Measurements from ENCODE around the gene PPT1.

Gene PPT1

DNA sequence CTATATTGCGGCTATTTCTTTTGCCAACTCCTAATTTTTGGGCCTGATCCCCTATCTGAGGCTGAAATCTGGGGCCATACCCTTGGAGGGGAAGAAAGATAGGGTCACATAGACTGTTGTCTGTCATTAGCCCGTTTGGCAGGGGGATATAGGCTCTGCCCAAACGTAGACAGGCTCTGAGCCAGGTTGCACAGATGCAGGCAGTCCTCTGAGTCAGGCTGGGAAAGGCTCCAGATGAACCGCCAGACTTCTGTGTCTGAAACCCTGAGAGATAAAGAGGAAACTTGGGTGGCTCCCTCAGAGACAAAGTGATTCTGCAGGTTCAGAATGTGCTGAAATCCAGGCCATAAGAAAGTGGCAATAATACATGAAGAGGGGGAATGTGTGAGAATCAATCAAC lies 60.5 kb downstream of the PPT1 start:
- DNase-seq (ENCODE audit: low spot score), result no peak
- TF ChIP-seq, protein P1, sequence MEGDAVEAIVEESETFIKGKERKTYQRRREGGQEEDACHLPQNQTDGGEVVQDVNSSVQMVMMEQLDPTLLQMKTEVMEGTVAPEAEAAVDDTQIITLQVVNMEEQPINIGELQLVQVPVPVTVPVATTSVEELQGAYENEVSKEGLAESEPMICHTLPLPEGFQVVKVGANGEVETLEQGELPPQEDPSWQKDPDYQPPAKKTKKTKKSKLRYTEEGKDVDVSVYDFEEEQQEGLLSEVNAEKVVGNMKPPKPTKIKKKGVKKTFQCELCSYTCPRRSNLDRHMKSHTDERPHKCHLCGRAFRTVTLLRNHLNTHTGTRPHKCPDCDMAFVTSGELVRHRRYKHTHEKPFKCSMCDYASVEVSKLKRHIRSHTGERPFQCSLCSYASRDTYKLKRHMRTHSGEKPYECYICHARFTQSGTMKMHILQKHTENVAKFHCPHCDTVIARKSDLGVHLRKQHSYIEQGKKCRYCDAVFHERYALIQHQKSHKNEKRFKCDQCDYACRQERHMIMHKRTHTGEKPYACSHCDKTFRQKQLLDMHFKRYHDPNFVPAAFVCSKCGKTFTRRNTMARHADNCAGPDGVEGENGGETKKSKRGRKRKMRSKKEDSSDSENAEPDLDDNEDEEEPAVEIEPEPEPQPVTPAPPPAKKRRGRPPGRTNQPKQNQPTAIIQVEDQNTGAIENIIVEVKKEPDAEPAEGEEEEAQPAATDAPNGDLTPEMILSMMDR (IDR thresholded peaks at IDR 0.05; ENCODE audit: extremely low read depth, missing control alignments), result no peak

DNA sequence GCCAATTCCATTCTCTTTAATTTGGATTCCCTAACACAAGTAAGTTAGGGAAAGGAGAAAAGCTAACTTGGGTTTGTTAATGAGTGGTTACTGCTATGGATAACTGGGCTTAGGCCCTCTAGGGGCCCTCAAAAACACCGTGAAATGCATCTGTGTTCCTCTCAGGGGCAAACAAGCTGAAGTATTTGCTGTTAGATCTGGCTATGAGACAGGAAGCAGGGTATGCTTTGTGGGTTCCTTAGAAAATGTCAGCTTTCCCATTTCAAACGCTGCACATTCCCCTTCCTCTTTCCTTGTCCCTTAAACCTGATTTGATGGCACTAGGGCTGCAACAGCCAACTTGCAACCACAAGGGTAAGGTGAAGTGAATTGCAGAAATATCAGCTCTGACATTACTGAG lies 62.2 kb downstream of the PPT1 start:
- TF ChIP-seq, protein P1 (IDR thresholded peaks at IDR 0.05; ENCODE audit: extremely low read depth, missing control alignments), result no peak
- DNase-seq (ENCODE audit: low spot score), result no peak

DNA sequence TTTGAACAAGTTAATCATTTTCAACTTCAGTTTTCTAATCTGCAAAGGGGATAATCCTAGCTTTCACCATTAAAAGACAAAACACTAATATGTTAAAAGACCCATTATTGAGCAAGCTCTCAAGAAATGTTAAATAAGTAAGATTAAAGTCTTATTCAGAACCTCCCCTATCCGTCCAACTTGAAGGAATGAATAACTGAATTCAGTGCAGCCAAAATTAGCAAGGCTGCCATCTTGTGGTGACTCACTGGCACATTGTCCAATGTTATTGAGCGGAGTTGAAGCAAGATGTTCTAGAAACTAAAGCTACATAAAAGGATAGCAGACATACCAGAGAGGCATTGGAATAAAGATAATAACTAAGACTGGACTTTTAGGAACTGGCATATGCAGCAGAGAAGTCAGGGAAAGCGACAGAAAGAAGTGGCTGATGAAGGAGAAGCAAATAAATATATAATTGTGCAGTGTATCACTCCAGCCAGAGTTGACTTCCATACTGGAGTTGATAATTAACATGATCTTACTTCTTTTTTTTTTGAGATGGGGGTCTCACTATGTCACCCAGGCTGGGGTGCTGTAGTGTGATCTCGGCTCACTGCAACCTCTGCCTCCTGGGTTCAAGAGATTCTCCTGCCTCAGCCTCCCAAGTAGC lies 64.7 kb downstream of the PPT1 start:
- peak; percentile 61 for DNase-seq (ENCODE audit: low spot score)
- TF ChIP-seq, protein P1 (IDR thresholded peaks at IDR 0.05; ENCODE audit: extremely low read depth, missing control alignments), result peak; percentile 39

DNA sequence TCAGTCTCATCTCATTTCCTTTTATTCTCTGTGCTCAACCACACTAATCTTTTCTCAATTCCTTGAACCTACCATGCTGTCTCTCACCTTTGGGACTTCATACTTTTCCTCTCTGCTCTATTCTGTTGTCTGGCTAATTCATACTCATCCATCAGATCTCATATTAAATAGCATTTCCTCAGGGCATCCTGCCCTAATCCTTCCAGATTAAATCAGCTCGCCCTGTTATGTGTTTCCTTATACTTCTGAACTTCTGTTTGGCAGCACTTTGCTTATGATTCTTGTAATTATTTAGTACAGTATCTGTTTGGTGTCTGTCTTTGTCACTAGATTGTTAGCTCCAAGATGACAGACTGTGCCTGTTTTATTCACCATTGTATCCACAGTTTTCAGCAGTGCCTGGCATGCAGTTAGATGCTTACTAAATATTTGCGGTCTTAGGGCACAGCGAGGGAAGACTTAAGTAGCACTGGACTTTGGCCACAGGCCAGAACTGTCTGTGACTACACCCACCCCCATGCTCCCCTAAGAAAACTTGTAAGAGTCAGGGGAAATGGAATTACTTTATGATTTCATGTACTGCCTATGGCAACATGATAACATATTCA lies 66.4 kb downstream of the PPT1 start:
- TF ChIP-seq, protein P1 (IDR thresholded peaks at IDR 0.05; ENCODE audit: extremely low read depth, missing control alignments), result no peak
- no peak for DNase-seq (ENCODE audit: low spot score)

DNA sequence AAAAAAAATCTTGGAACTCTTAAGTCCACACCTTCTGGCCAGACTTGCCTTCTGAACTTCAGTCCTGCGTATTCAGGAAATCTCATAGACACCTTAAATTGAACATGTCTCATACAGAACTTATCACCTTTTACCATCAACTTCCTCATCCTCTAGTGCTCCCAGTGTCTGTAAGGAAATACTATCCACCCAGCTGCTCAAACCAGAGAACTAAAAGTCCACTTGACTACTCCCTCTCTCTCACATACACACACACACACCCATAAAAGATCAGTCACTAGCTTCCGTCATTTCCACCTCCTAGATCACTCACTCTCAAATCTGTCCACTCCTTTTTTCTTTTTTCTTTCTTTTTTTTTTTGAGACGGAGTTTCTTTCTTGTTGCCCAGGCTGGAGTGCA lies 67.4 kb downstream of the PPT1 start:
- no peak for DNase-seq (ENCODE audit: low spot score)
- TF ChIP-seq, protein P1 (IDR thresholded peaks at IDR 0.05; ENCODE audit: extremely low read depth, missing control alignments), result no peak

DNA sequence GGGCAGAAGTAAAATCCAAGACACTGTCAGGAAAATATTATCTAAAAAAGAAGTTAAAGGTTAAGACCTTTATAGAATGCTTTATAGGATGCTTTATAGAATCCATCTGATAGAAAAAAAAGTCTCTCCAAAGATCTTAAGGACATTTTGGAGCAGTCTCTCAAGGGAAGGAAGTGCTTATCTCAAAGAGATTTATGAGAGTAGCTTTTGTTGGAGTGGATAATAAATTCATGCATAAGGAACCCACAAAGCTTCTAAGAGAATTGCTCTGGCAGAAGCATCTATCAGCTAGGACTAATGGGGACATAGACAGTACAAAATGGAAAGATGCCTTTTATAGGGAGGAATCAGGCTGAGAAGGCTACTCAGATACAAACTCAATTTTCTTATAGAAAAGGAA lies 69.4 kb downstream of the PPT1 start:
- TF ChIP-seq, protein P1 (IDR thresholded peaks at IDR 0.05; ENCODE audit: extremely low read depth, missing control alignments), result no peak
- DNase-seq (ENCODE audit: low spot score), result no peak

DNA sequence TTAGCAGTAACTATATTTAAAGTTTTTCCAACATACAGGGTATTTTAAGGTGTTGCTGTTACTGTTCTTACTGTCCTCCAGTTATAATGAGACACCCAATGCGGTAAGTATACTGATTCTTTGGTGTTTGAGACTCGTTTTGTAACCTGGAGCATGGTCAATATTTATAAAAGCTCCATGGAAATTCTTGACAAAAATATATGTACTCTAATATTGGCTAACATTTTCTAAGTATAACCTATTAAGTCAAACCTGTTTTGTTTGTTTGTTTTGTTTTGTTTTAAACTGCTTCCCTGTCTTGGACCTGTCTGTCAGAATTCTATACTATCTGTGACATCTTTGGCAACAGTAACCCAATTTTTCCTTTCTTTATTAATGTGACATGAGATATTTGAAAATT lies 72.4 kb downstream of the PPT1 start:
- no peak for DNase-seq (ENCODE audit: low spot score)
- TF ChIP-seq, protein P1 (IDR thresholded peaks at IDR 0.05; ENCODE audit: extremely low read depth, missing control alignments), result no peak

Data from GM20000 (cell line).